SU-DHL-6 (cell line): ENCODE measurements around the gene NEUROG2.

Experiments used
- EZH2phosphoT487 ChIP-seq: fragments of 200-600 bp; sonication (generic), shearing (Covaris generic); conservative IDR thresholded peaks from 2 replicates; pipeline ENCODE4 v1.6.1; 2018; ENCODE audit warnings: mild to moderate bottlenecking, antibody characterized with exemption, low read length, moderate library complexity, mixed read lengths
- TF ChIP-seq, protein P1 (sequence below): fragments of 200-600 bp; sonication (generic); IDR thresholded peaks from one replicate; pipeline ENCODE4 v1.5.1; 2017; ENCODE audit warnings: antibody characterized with exemption, mild to moderate bottlenecking, low read length, moderate library complexity; ENCODE audit not compliant: insufficient read depth, poor library complexity, severe bottlenecking

DNA sequence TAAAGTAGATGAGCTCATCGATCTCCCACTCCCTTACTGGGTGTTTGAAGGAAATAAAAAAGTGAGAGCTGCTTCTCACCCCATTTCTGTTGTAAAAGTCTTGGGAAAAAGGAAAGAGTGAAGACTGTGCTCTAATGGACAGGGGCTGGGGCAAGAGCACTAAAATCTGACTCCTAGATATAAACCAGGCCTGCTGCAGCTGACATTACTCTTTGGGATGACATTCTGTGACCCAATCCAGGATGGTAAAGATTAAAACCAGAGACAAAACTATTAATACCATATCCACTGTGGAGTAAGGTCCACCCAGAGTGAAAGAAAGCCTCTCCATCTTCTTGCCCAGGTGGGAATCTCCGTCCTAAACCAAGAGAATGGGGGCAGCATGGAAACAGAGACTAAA is 20.1 kb upstream of the NEUROG2 start:
- TF ChIP-seq, protein P1, sequence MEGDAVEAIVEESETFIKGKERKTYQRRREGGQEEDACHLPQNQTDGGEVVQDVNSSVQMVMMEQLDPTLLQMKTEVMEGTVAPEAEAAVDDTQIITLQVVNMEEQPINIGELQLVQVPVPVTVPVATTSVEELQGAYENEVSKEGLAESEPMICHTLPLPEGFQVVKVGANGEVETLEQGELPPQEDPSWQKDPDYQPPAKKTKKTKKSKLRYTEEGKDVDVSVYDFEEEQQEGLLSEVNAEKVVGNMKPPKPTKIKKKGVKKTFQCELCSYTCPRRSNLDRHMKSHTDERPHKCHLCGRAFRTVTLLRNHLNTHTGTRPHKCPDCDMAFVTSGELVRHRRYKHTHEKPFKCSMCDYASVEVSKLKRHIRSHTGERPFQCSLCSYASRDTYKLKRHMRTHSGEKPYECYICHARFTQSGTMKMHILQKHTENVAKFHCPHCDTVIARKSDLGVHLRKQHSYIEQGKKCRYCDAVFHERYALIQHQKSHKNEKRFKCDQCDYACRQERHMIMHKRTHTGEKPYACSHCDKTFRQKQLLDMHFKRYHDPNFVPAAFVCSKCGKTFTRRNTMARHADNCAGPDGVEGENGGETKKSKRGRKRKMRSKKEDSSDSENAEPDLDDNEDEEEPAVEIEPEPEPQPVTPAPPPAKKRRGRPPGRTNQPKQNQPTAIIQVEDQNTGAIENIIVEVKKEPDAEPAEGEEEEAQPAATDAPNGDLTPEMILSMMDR, result no peak
- TF ChIP-seq EZH2phosphoT487, result no peak
